ENCODE data around the gene KIAA1671.

DNA sequence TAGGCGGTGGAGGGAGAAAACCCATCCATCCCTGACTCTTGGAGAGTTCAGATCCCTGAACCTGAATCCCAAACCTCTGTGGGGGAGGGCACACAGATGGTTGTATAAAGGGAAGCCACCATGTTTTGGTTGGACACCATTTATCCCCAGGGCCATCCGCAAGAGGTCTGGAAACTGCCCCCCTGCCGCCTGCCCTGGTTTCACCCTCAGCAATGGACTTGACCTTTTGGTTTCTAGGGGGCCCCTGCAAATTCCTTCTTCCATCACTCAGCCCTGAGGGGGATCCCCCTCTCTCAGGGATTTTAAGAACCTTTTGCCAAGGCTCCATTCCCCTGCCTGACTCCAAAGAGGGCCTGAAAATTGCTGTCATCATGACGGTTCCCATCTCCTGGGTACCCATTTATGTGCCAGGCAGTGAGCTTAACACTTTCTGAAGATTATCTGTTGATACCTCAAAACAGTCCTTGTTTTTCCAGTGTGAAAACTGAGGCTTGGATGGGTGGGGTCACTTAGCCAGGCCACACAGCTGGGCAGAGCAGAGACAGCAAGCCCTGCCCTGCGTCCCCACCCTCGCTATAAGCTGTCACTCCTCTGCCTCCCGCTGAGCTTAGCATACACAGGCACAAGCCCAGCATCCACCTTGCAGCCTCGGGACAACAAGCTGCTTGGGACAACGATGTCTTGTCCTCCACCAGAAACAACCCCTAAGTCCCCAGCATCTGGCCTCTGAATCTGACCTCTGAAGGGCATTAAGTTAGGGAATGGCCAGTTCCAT, 213.9 kb downstream of the KIAA1671 start:
- no peak for TF ChIP-seq CTCF (IDR thresholded peaks at IDR 0.05; ENCODE audit: insufficient read depth, low read length, poor library complexity, severe bottlenecking)
- no peak for TF ChIP-seq EZH2phosphoT487 (conservative IDR thresholded peaks at IDR 0.05; ENCODE audit: low read length)

Measured in SU-DHL-6 (cell line).